GM12865 (cell line): ENCODE results near the gene FOXO3.

Source experiments
- DNase-seq: peaks from one replicate; pipeline ENCODE4 v3.0.0; 2010; ENCODE audit warnings: low read depth
- H3K4me3 ChIP-seq: 2 replicates; pipeline ENCODE4 v1.5.1; 2011; ENCODE audit warnings: mild to moderate bottlenecking, low read depth, low read length, control low read depth
- TF ChIP-seq, protein P1 (sequence below): IDR thresholded peaks from 2 replicates; pipeline ENCODE4 v1.5.1; 2011; ENCODE audit warnings: low read length, control low read depth, low read depth, inconsistent platforms; ENCODE audit not compliant: insufficient read depth; ENCODE audit errors: missing control alignments

Gene FOXO3

DNA sequence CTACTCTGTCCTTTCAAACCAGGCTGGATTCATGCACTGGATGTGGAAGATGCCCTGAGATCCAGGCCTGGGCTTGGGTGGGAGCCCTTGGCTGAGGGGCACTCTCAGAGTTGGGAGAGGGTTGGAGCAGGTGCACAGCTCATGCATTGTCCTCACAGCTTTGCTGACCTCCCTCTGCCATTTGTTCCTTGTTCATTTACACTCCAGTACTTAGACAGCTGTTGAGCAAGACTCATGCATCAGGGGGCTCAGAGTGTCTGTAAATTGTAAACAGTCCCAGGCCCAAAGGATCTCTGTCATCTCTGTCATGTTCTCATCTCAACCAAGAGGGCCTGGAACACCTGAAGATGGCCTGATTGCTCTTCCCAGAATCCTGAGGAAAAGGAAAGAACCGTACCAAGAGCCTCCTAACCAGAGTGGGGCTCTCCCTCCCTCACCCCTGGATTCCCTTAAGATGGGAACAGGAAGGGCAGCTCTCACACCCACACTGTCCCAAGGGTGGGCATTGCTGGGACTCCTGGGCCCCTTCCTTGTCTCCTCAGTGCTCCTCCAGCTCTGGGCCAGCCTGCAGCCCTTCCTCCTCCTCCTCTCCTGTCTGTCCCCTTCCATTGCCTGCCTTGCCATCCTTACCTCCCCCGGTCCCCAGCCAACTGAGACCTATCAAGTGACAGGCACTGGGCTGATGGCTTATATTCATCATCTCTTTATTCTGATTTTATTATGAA is 132.9 kb downstream of the FOXO3 start:
- TF ChIP-seq, protein P1, sequence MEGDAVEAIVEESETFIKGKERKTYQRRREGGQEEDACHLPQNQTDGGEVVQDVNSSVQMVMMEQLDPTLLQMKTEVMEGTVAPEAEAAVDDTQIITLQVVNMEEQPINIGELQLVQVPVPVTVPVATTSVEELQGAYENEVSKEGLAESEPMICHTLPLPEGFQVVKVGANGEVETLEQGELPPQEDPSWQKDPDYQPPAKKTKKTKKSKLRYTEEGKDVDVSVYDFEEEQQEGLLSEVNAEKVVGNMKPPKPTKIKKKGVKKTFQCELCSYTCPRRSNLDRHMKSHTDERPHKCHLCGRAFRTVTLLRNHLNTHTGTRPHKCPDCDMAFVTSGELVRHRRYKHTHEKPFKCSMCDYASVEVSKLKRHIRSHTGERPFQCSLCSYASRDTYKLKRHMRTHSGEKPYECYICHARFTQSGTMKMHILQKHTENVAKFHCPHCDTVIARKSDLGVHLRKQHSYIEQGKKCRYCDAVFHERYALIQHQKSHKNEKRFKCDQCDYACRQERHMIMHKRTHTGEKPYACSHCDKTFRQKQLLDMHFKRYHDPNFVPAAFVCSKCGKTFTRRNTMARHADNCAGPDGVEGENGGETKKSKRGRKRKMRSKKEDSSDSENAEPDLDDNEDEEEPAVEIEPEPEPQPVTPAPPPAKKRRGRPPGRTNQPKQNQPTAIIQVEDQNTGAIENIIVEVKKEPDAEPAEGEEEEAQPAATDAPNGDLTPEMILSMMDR: no peak
- no peak overlapping the region for H3K4me3 ChIP-seq
- no peak for DNase-seq

DNA sequence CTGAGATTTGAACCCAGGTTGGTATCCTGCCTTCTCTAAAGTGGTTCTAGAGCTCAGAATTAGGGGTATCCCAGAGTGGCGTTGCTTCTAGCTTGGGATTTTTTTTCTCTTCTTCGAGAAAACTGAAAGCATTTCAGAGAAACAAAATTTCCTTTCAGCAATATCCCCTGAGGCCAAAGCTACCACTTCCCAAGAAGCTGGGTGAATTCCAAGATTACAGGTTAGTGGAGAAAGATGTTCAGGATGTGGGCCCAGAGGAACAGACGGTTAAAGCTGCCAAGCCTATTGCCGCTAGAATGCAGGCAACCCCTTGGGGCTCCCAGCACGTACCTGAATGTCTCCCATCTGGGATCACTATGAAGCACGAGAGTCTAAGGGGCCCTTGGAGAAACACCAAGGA is 134.1 kb downstream of the FOXO3 start:
- H3K4me3 ChIP-seq: no peak overlapping the region
- TF ChIP-seq, protein P1: no peak
- no peak for DNase-seq

DNA sequence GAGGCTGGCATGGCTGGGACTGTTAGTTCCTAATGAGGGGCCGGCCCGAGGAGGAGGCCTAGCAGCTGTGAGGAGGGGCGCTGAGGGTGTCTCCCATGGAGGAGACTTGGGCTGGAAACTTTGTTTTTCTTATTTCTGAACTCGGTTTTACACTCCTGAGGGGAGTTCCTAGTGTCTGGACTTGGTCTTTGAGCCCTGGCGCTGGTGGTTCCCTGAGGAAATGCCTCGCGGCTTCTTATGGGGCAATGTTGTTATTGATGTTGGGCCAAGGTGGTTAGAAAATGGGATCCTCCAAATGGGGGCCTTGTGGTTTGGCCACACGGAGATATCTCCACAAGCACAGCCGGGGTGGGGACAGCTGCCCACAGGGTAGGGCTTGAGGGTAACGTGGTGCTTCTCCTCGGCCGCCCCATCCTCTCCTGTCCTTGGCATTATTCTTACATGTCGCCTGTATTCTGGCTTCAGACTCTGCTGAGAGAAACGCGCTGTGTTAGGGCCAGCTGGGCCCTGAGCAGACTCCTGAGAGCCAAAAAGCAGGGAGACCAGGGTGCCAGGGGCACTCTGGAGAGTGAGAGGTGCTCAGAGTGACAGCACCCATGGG is 136.9 kb downstream of the FOXO3 start:
- TF ChIP-seq, protein P1: no peak
- DNase-seq: no peak
- no peak overlapping the region for H3K4me3 ChIP-seq

DNA sequence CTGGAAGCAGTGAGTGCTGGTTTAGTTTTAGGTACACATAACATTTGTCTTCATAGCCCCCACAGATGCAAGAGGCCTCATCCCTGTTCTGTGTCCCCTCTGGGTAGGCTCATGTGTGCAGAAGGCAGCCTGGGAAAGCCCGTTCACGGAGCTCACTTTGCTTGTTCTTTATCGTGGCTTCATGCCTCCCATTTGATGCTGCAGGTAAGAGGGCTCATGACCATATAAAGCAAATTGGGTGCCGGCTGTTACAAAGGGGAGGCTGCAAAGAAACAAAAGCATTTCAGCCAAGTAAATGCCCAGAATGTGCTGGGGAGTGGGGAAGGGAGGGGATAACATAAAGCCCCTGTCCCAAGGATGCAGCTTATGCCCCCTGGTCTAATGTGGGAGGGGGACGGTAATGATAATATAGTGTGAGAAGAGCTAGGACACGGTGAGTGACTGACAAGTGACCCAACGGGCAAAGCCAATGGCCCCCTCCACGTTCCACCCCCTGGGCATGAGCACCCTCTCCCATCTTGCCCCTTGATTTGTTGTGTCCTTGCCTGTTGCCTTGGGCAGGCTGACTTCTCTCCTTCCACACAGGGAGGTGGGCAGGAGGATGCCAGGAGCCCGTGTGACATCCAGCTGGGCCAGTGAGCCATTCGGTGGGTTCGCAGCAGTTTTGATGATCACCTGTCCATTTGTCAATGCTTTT is 138.0 kb downstream of the FOXO3 start:
- DNase-seq: no peak
- no peak overlapping the region for H3K4me3 ChIP-seq

GRCh38 chr6:108699290-108700041 is 138.7 kb downstream of the FOXO3 start:
- no peak for DNase-seq
- no peak overlapping the region for H3K4me3 ChIP-seq
- TF ChIP-seq, protein P1: no peak

More for the DNA sequence above, 138.0 kb downstream of the FOXO3 start:
- TF ChIP-seq, protein P1: no peak

- DNase-seq: no peak
- H3K4me3 ChIP-seq: no peak overlapping the region
- TF ChIP-seq, protein P1: no peak
Measured at GRCh38 chr6:108702106-108702851, 141.6 kb downstream of the FOXO3 start.
